HepG2 (cell line): ENCODE results near the gene PSMB8. TPM values are rescaled to one million over a fixed set of nuclear protein-coding genes. Genes with fewer than 3 reads are reported as not detected.

Experiments used
- ELF1 ChIP-seq: sonication (generic); formaldehyde crosslinking; IDR thresholded peaks from 2 replicates; pipeline ENCODE4 v1.4.0; 2020; ENCODE audit warnings: missing genetic modification reagents
- GZF1 ChIP-seq: sonication (generic); formaldehyde crosslinking; IDR thresholded peaks from 2 replicates; pipeline ENCODE4 v1.5.1; 2020; ENCODE audit warnings: mild to moderate bottlenecking, missing genetic modification reagents
- PRDM10 ChIP-seq: sonication (generic); formaldehyde crosslinking; IDR thresholded peaks from 2 replicates; pipeline ENCODE4 v1.4.0; 2020; ENCODE audit warnings: low read depth, missing genetic modification reagents
- RNF2 ChIP-seq: fragments of 450-650 bp; conservative IDR thresholded peaks from 2 replicates; pipeline ENCODE4 v1.6.1; 2016; ENCODE audit warnings: low read depth
- ZBED4 ChIP-seq: sonication (generic); formaldehyde crosslinking; IDR thresholded peaks from 2 replicates; pipeline ENCODE4 v1.4.0; 2020; ENCODE audit warnings: missing genetic modification reagents, borderline replicate concordance
- ZFYVE20 ChIP-seq: sonication (generic); formaldehyde crosslinking; IDR thresholded peaks from 2 replicates; pipeline ENCODE4 v1.8.0; 2023; ENCODE audit warnings: low read depth, mild to moderate bottlenecking, moderate library complexity, missing genetic modification reagents, borderline replicate concordance
- ZNF609 ChIP-seq: sonication (generic); formaldehyde crosslinking; IDR thresholded peaks from 2 replicates; pipeline ENCODE4 v1.4.0; 2020; ENCODE audit warnings: mild to moderate bottlenecking, missing genetic modification reagents, borderline replicate concordance
- polyA plus RNA-seq, 8 experiments: library from polyadenylated mRNA; depleted of rRNA in 3 of 8; stranded (reverse) in 7 of 8; unstranded in 1 of 8; fragments of >200 nt; fragmentation: Illumina TruSeq in 4 of 8; extraction: Trizol in 4 of 8; gene quantifications; 2 replicates each; pipeline versions ENCODE4 v1.2.1 to v1.2.3, GENCODE V29; 2011 to 2016; ENCODE audit warnings: low read depth in 4 of 8, missing spikeins in 1 of 8, mixed read lengths in 1 of 8; ENCODE audit not compliant: insufficient read depth in 1 of 8
- total RNA-seq, 5 experiments: library from RNA; depleted of rRNA; stranded (reverse); fragments of >200 nt; fragmentation: Illumina TruSeq; extraction: Trizol; gene quantifications; 2 replicates each; pipeline ENCODE4 v1.2.3, GENCODE V29; 2016; ENCODE audit warnings: low read depth in 1 of 5

PSMB8 gene
- total and polyA plus RNA-seq, 2 of the 13 experiments (the other 11 are each of a cell fraction or from before 2014, with no cell fraction given) = 30.7 to 64.7 TPM

- TF ChIP-seq ZBED4 (CRISPR knock-in tag) (peak; percentile 95), ZFYVE20 (CRISPR knock-in tag) (no peak), GZF1 (CRISPR knock-in tag) (no peak), PRDM10 (CRISPR knock-in tag) (no peak), ELF1 (CRISPR knock-in tag) (0 out of 2 replicates have a peak, but pooled peaks have one; percentile 11), RNF2 (no peak), ZNF609 (CRISPR knock-in tag) (no peak)
Measured at GRCh38 chr6:32852018-32852843, 8.4 kb upstream of the PSMB8 start (continued).
